Measurements from ENCODE around the gene RASL11A.
"Not testable (repeated sequence)": the region's sequence is repeated elsewhere in the genome, so short reads cannot be mapped to it uniquely, and the experiment has no call there.

The RASL11A gene

DNA sequence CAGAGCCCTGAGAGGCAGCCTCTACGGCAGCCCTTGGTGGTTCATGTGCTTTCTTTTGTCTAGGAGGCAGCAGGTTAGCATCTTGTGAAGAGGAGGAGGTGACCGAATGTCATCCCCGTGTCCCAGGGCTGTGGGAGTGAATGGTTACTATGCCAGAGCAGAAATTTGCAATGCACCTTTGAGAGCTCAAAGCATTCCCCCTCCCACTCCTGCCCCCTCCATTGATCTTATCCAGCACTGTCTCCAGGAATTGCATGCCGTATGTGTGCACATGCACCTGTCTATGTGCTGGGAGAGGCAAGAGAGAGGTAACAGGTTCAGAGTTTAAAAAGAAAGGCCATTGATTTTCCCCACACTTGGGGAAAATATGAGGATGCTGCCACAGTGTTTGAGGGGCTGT, 10.2 kb downstream of the RASL11A start:
- Histone ChIP-seq H3K27me3 (ENCODE audit: control insufficient read depth in 2 of 2, insufficient read depth in 2 of 2, low read length in 2 of 2) (no peaks in the 10 kb centered on the region), H3K27ac (ENCODE audit: low read depth in 2 of 2, low read length in 2 of 2) (no peak overlapping the region), H3K4me3 (ENCODE audit: low read length in 2 of 2) (no peak overlapping the region), H3K9me3 (ENCODE audit: control insufficient read depth in 2 of 2, low read length in 2 of 2) (no peaks in the 10 kb centered on the region), H3K9ac (ENCODE audit: low read depth in 1 of 2, low read length in 2 of 2) (no peak overlapping the region), H3K4me1 (ENCODE audit: control insufficient read depth in 2 of 2, insufficient read depth in 2 of 2, low read length in 2 of 2) (no peaks in the 10 kb centered on the region), H3K36me3 (ENCODE audit: control insufficient read depth in 2 of 2, insufficient read depth in 2 of 2, low read length in 2 of 2) (no peaks in the 10 kb centered on the region)

DNA sequence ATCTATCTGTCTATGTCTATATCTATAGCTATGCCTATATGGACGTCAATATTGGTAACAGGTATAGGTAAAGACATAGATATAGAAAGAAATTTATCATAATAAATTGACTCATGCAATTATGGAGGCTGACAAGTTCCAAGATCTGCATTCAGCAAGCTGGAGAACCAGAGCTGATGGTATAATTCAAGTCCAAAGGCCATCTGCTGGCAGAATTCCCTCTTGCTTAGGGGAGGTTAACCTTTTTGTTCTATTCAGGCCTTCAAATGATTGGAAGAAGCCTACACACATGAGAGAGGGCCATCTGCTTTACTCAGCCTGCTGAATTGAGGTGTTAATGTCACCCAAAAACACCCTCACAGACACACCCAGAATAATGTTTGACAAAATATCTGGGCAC, 10.8 kb downstream of the RASL11A start:
- Histone ChIP-seq H3K9ac (ENCODE audit: low read depth in 1 of 2, low read length in 2 of 2) (no peak overlapping the region), H3K4me3 (ENCODE audit: low read length in 2 of 2) (no peak overlapping the region), H3K27ac (ENCODE audit: low read depth in 2 of 2, low read length in 2 of 2) (no peak overlapping the region), H3K36me3 (ENCODE audit: control insufficient read depth in 2 of 2, insufficient read depth in 2 of 2, low read length in 2 of 2) (no peaks in the 10 kb centered on the region), H3K27me3 (ENCODE audit: control insufficient read depth in 2 of 2, insufficient read depth in 2 of 2, low read length in 2 of 2) (no peaks in the 10 kb centered on the region), H3K4me1 (ENCODE audit: control insufficient read depth in 2 of 2, insufficient read depth in 2 of 2, low read length in 2 of 2) (no peaks in the 10 kb centered on the region), H3K9me3 (ENCODE audit: control insufficient read depth in 2 of 2, low read length in 2 of 2) (no peaks in the 10 kb centered on the region)

DNA sequence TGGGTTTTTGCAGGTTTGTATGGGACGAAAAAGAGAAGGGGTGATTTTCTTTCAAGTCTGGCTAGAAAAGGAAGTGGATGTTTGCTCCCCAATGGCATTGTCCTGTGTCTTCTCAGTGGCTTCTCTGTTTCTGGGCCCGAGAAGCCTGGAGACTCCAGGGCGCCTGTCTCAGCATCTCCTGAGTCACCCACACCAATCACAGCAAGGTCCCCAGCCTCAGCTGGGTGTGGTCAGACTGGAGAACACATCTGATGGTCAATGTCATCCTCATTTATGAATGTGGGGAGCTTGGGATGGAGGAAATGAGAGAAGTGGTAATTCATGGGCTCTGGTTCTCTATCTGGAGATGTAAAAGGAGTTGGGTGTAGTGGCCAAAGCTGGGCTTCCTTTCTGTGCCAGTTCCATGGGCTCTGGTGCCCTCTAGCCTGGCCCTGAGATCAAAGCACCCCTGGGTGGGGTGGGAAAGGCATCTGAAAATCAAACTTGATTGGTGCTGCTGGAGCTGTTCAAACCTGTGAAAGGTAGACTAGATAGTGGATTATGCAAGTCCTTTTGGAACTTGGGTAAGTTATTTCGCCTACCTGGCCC, 13.4 kb downstream of the RASL11A start:
- H3K9ac ChIP-seq (ENCODE audit: low read depth in 1 of 2, low read length in 2 of 2) = no peak overlapping the region
- no peaks in the 10 kb centered on the region for H3K9me3 ChIP-seq (ENCODE audit: control insufficient read depth in 2 of 2, low read length in 2 of 2)
- H3K27ac ChIP-seq (ENCODE audit: low read depth in 2 of 2, low read length in 2 of 2) = no peak overlapping the region
- H3K27me3 ChIP-seq (ENCODE audit: control insufficient read depth in 2 of 2, insufficient read depth in 2 of 2, low read length in 2 of 2) = no peaks in the 10 kb centered on the region
- H3K36me3 ChIP-seq (ENCODE audit: control insufficient read depth in 2 of 2, insufficient read depth in 2 of 2, low read length in 2 of 2) = no peaks in the 10 kb centered on the region
- no peaks in the 10 kb centered on the region for H3K4me1 ChIP-seq (ENCODE audit: control insufficient read depth in 2 of 2, insufficient read depth in 2 of 2, low read length in 2 of 2)
- no peak overlapping the region for H3K4me3 ChIP-seq (ENCODE audit: low read length in 2 of 2)

DNA sequence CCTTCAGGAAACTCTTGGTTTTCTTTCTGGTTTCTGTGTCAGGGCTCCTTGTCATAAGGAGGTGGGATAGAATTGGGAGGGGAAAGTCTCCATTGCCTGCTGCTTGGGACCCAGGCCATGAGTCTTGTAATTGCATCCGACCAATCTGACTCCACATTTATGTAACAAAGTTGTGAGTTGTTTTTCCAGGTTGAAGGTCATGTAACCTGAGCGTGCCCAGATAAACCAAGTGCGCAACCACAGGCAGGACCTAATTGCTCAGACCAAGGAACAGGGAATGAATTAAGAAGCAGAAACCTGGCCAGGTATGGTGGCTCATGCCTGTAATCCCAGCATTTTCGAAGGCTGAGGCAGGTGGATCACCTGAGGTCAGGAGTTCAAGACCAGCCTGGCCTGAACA, 17.8 kb downstream of the RASL11A start:
- Histone ChIP-seq H3K27ac (ENCODE audit: low read depth in 2 of 2, low read length in 2 of 2) (no peak overlapping the region), H3K4me1 (ENCODE audit: control insufficient read depth in 2 of 2, insufficient read depth in 2 of 2, low read length in 2 of 2) (no peaks in the 10 kb centered on the region), H3K4me3 (ENCODE audit: low read length in 2 of 2) (no peak overlapping the region), H3K27me3 (ENCODE audit: control insufficient read depth in 2 of 2, insufficient read depth in 2 of 2, low read length in 2 of 2) (no peaks in the 10 kb centered on the region), H3K9me3 (ENCODE audit: control insufficient read depth in 2 of 2, low read length in 2 of 2) (no peaks in the 10 kb centered on the region), H3K9ac (ENCODE audit: low read depth in 1 of 2, low read length in 2 of 2) (no peak overlapping the region), H3K36me3 (ENCODE audit: control insufficient read depth in 2 of 2, insufficient read depth in 2 of 2, low read length in 2 of 2) (no peaks in the 10 kb centered on the region)

DNA sequence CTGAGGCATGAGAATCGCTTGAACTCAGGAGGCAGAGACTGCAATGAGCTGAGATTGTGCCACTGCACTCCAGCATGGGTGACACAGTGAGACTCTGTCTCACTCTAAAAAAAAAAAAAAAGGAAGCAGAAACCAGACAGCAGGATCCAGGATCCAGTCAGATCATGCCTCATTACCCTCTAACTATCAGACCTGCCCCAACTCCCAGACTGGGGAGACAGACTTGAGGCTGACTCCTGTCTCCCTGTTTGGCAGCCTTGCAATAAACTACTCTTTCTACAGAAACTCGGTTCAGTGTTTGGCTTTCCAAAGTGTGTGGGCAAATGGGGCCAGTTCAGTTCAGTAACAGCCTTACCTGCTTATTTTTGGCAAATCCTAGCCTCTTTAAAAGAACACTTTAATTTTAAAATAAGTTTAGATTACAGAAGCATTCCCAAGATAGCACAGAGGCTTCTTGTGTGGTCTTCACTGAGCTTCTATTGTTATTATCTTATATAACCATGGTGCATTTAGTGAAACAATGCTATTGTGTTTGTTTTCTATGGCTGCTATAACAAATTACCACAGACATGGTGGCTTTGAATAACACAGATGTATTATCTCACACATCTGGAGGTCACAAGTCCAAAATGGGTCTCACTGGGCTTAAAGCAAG, 18.5 kb downstream of the RASL11A start:
- H3K27ac ChIP-seq (ENCODE audit: low read depth in 2 of 2, low read length in 2 of 2) = no peak overlapping the region
- no peak overlapping the region for H3K4me3 ChIP-seq (ENCODE audit: low read length in 2 of 2)
- H3K4me1 ChIP-seq (ENCODE audit: control insufficient read depth in 2 of 2, insufficient read depth in 2 of 2, low read length in 2 of 2) = no peaks in the 10 kb centered on the region
- H3K9me3 ChIP-seq (ENCODE audit: control insufficient read depth in 2 of 2, low read length in 2 of 2) = no peaks in the 10 kb centered on the region
- H3K27me3 ChIP-seq (ENCODE audit: control insufficient read depth in 2 of 2, insufficient read depth in 2 of 2, low read length in 2 of 2) = no peaks in the 10 kb centered on the region
- no peaks in the 10 kb centered on the region for H3K36me3 ChIP-seq (ENCODE audit: control insufficient read depth in 2 of 2, insufficient read depth in 2 of 2, low read length in 2 of 2)
- no peak overlapping the region for H3K9ac ChIP-seq (ENCODE audit: low read depth in 1 of 2, low read length in 2 of 2)

DNA sequence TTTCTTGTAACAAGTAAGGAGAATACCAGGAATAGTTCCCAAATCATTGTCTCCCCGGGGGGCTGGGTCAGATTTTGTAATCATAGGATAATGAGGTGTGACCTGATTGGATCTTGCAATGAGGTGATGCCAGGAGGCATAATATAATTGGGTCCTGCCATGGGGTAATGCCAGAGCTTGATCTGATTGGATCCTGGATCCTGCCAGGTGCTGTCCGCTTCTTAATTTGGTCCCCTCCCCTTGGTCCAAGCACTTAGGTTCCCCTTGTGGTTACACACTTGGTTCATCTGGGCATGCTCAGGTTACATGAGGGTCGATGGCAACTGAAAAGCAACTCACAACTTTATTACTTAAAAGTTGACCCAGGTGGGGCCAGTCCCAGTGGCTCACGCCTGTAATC, 20.1 kb downstream of the RASL11A start:
- no peak overlapping the region for H3K27ac ChIP-seq (ENCODE audit: low read depth in 2 of 2, low read length in 2 of 2)
- H3K36me3 ChIP-seq (ENCODE audit: control insufficient read depth in 2 of 2, insufficient read depth in 2 of 2, low read length in 2 of 2) = no peaks in the 10 kb centered on the region
- H3K9ac ChIP-seq (ENCODE audit: low read depth in 1 of 2, low read length in 2 of 2) = no peak overlapping the region
- no peaks in the 10 kb centered on the region for H3K4me1 ChIP-seq (ENCODE audit: control insufficient read depth in 2 of 2, insufficient read depth in 2 of 2, low read length in 2 of 2)
- no peaks in the 10 kb centered on the region for H3K27me3 ChIP-seq (ENCODE audit: control insufficient read depth in 2 of 2, insufficient read depth in 2 of 2, low read length in 2 of 2)
- H3K4me3 ChIP-seq (ENCODE audit: low read length in 2 of 2) = no peak overlapping the region
- H3K9me3 ChIP-seq (ENCODE audit: control insufficient read depth in 2 of 2, low read length in 2 of 2) = no peaks in the 10 kb centered on the region

DNA sequence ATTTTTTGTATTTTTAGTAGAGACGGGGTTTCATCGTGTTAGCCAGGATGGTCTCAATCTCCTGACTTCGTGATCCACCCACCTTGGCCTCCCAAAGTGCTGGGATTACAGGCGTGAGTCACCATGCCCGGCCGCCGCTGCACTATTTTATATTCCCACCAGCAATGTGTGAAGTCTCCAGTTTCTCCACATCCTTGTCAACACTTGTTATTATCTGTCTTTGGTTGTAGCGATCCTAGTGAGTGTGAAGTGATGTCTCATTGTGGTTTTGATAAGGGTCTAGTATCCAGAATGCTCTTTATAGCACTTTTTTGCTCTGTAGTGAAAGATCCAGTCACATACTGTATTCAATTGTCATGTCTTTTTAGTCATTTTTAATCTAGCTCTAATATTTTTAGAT, 21.3 kb downstream of the RASL11A start:
- not testable (repeated sequence) for H3K9me3 ChIP-seq (ENCODE audit: control insufficient read depth in 2 of 2, low read length in 2 of 2); H3K4me1 ChIP-seq (ENCODE audit: control insufficient read depth in 2 of 2, insufficient read depth in 2 of 2, low read length in 2 of 2); H3K9ac ChIP-seq (ENCODE audit: low read depth in 1 of 2, low read length in 2 of 2); H3K4me3 ChIP-seq (ENCODE audit: low read length in 2 of 2); H3K27ac ChIP-seq (ENCODE audit: low read depth in 2 of 2, low read length in 2 of 2); H3K27me3 ChIP-seq (ENCODE audit: control insufficient read depth in 2 of 2, insufficient read depth in 2 of 2, low read length in 2 of 2); H3K36me3 ChIP-seq (ENCODE audit: control insufficient read depth in 2 of 2, insufficient read depth in 2 of 2, low read length in 2 of 2)

DNA sequence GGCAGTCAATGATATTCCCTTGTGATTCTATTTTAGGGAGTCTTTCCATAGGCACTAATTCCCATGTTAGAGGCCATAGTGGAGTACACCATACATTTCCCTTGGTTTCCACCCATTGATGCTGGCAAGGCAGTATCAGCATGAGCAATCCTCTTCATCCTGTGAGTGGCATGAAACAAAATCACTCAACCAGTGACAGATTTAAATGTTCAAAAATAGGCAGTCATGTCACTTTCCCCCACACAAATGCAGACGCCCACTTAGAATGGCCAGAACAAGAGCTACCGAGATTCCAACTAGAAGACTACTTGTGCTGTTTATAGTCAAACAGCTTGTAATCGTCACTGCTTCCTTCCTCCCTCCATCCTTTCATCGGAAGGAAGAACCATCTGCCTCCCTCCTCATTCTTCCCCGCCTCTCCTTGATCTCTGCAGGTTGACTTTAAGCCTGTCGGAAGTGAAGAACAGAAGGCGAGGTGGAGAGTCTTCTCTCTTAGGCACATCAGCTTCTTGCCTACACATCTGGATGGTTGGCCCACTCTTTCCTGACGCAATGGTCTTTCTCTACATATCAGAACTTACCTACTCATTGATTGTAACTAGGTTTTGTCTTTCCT, 22.6 kb downstream of the RASL11A start:
- Histone ChIP-seq H3K9ac (ENCODE audit: low read depth in 1 of 2, low read length in 2 of 2) (no peak overlapping the region), H3K4me1 (ENCODE audit: control insufficient read depth in 2 of 2, insufficient read depth in 2 of 2, low read length in 2 of 2) (no peaks in the 10 kb centered on the region), H3K9me3 (ENCODE audit: control insufficient read depth in 2 of 2, low read length in 2 of 2) (no peaks in the 10 kb centered on the region), H3K27me3 (ENCODE audit: control insufficient read depth in 2 of 2, insufficient read depth in 2 of 2, low read length in 2 of 2) (no peaks in the 10 kb centered on the region), H3K36me3 (ENCODE audit: control insufficient read depth in 2 of 2, insufficient read depth in 2 of 2, low read length in 2 of 2) (no peaks in the 10 kb centered on the region), H3K27ac (ENCODE audit: low read depth in 2 of 2, low read length in 2 of 2) (no peak overlapping the region), H3K4me3 (ENCODE audit: low read length in 2 of 2) (no peak overlapping the region)

DNA sequence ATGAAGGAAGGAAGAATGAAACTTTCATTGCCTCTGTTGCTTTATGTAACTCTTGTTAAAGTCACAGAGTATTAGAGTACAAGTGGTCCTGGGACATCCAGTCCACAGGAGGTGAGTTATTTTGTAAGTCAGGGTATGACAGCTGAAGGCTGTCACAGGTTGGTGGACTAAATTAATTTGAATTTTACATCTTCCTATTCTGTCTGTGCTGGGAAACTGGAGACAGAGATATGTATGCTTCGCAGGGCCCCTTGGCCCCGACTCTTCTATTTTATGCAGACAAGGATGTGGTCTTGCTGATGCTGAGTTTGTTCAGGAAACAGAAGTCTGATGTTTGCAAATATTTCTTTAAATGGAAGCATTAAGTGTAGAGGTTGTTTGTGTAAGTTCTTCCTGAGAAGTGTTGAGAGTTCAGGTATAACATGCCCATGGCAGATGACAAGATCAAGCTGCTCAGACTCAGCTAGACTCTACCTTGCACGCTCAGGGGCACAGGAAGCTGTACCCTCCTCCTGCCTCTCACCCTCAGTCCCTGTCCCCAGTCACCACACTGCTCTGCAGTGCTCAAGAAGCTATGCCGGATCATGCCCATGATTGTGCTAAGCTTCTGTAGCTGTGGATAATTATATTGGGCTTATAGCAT, 23.4 kb downstream of the RASL11A start:
- Histone ChIP-seq H3K4me3 (ENCODE audit: low read length in 2 of 2) (no peak overlapping the region), H3K27me3 (ENCODE audit: control insufficient read depth in 2 of 2, insufficient read depth in 2 of 2, low read length in 2 of 2) (no peaks in the 10 kb centered on the region), H3K9ac (ENCODE audit: low read depth in 1 of 2, low read length in 2 of 2) (no peak overlapping the region), H3K4me1 (ENCODE audit: control insufficient read depth in 2 of 2, insufficient read depth in 2 of 2, low read length in 2 of 2) (no peaks in the 10 kb centered on the region), H3K27ac (ENCODE audit: low read depth in 2 of 2, low read length in 2 of 2) (no peak overlapping the region), H3K36me3 (ENCODE audit: control insufficient read depth in 2 of 2, insufficient read depth in 2 of 2, low read length in 2 of 2) (no peaks in the 10 kb centered on the region), H3K9me3 (ENCODE audit: control insufficient read depth in 2 of 2, low read length in 2 of 2) (no peaks in the 10 kb centered on the region)

DNA sequence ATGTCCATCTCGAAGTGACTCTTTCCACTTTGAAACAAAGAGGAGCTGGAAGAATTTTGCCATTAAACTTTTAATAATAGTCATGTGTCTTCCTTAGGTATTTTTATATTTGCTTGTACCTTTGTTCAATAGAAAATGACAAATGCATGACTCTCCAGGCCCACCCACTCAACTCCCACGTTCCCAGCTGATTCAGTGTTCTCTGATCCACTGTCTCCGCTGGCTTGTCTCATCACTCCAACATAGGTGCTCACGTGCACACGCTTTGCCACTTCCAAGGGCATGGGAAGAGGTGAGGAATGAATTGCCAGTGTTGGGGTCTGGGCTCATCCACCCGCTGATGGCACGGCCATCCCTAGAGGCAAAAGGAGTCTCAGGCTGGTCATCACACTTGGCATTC, 24.5 kb downstream of the RASL11A start:
- no peaks in the 10 kb centered on the region for H3K36me3 ChIP-seq (ENCODE audit: control insufficient read depth in 2 of 2, insufficient read depth in 2 of 2, low read length in 2 of 2)
- H3K27me3 ChIP-seq (ENCODE audit: control insufficient read depth in 2 of 2, insufficient read depth in 2 of 2, low read length in 2 of 2) = no peaks in the 10 kb centered on the region
- H3K4me3 ChIP-seq (ENCODE audit: low read length in 2 of 2) = no peak overlapping the region
- no peak overlapping the region for H3K9ac ChIP-seq (ENCODE audit: low read depth in 1 of 2, low read length in 2 of 2)
- H3K4me1 ChIP-seq (ENCODE audit: control insufficient read depth in 2 of 2, insufficient read depth in 2 of 2, low read length in 2 of 2) = no peaks in the 10 kb centered on the region
- no peak overlapping the region for H3K27ac ChIP-seq (ENCODE audit: low read depth in 2 of 2, low read length in 2 of 2)
- H3K9me3 ChIP-seq (ENCODE audit: control insufficient read depth in 2 of 2, low read length in 2 of 2) = no peaks in the 10 kb centered on the region
